Activated CD4-positive, alpha-beta T cell treated with anti-CD3 and anti-CD28 coated beads, Interleukin-2, amount 10 ng/mL, durations not matched to agents 7 days and 5 days (primary cell): Measurements from ENCODE around the gene CACNA2D1. TPM values are rescaled to one million over a fixed set of nuclear protein-coding genes. Genes with fewer than 3 reads are reported as not detected.

Experiments used
- CTCF ChIA-PET: fragments of 350-600 bp; sonication (Branson Sonifier 250); formaldehyde crosslinking; loops from one replicate; lab custom pipeline; 2021; ENCODE audit warnings: antibody characterized with exemption; lab: Charles Lee
- POLR2A ChIA-PET: fragments of 350-600 bp; sonication (Branson Sonifier 250); formaldehyde crosslinking; loops from one replicate; lab custom pipeline; 2021; ENCODE audit warnings: antibody characterized with exemption; lab: Charles Lee
- DNase-seq: peaks from one replicate; pipeline ENCODE4 v3.0.0-alpha.2; 2020
- H3K27ac Mint-ChIP-seq: one replicate; pipeline ENCODE4 v1.8.0; 2021; ENCODE audit warnings: mild to moderate bottlenecking, moderate library complexity, mixed read lengths
- H3K27me3 Mint-ChIP-seq: one replicate; pipeline ENCODE4 v1.8.0; 2021; ENCODE audit warnings: mixed read lengths
- H3K36me3 Mint-ChIP-seq: one replicate; pipeline ENCODE4 v1.8.0; 2021; ENCODE audit warnings: low read depth, mixed read lengths
- H3K4me1 Mint-ChIP-seq: one replicate; pipeline ENCODE4 v1.8.0; 2021; ENCODE audit warnings: mixed read lengths
- H3K4me3 Mint-ChIP-seq: one replicate; pipeline ENCODE4 v1.8.0; 2021; ENCODE audit warnings: mild to moderate bottlenecking, moderate library complexity, mixed read lengths
- H3K9me3 Mint-ChIP-seq: one replicate; pipeline ENCODE4 v1.8.0; 2021; ENCODE audit warnings: mixed read lengths
- total RNA-seq, 2 experiments: library from RNA; stranded (reverse); gene quantifications; one replicate each; pipeline ENCODE4 v1.2.3, GENCODE V29; 2021

The CACNA2D1 gene
- total RNA-seq, 2 experiments from 2014 or later = not detected

GRCh38 chr7:82270870-82271269 is 172.7 kb downstream of the CACNA2D1 start:
- Mint-ChIP-seq H3K27me3 (no peaks in the 10 kb centered on the region), H3K9me3 (no peaks in the 10 kb centered on the region), H3K36me3 (no peaks in the 10 kb centered on the region), H3K4me3 (no peak overlapping the region), H3K27ac (no peak overlapping the region), H3K4me1 (no peaks in the 10 kb centered on the region)
- ChIA-PET CTCF (no interaction called here), POLR2A (no interaction called here)
- no peak for DNase-seq

DNA sequence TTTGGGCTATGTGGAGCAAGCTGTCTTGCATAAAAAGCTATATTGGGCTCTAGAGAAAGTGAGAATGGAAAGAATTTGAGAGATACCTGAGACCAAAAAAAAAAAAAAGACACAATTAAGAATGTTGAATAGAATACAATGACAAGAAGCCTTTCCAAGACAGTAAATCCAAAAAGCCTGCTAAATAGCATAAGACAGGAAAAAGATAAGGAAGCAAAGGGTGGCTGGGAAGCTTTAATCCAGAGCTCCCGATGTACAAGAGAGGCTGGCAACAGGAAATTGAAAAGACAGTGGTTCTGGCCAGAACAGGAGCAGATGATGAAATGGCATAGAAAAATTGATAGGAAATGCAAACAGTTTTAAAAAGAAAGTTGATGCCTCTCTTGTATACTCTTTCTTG is 174.9 kb downstream of the CACNA2D1 start:
- ChIA-PET POLR2A (no interaction called here), CTCF (interaction anchor here (0.6 kb wide), 1 partner anchor 99 kb away, joined by 4 read pairs; no protein-coding TSS in a partner anchor)
- H3K27ac Mint-ChIP-seq = no peak overlapping the region
- no peaks in the 10 kb centered on the region for H3K9me3 Mint-ChIP-seq
- DNase-seq = no peak
- no peaks in the 10 kb centered on the region for H3K27me3 Mint-ChIP-seq
- no peaks in the 10 kb centered on the region for H3K4me1 Mint-ChIP-seq
- no peak overlapping the region for H3K4me3 Mint-ChIP-seq
- no peaks in the 10 kb centered on the region for H3K36me3 Mint-ChIP-seq

GRCh38 chr7:82266081-82266480 is 177.5 kb downstream of the CACNA2D1 start:
- no peak for DNase-seq
- Mint-ChIP-seq H3K36me3 (no peaks in the 10 kb centered on the region), H3K27ac (no peak overlapping the region), H3K27me3 (no peaks in the 10 kb centered on the region), H3K4me1 (no peaks in the 10 kb centered on the region), H3K9me3 (no peaks in the 10 kb centered on the region), H3K4me3 (no peak overlapping the region)
- ChIA-PET POLR2A (no interaction called here), CTCF (no interaction called here)

DNA sequence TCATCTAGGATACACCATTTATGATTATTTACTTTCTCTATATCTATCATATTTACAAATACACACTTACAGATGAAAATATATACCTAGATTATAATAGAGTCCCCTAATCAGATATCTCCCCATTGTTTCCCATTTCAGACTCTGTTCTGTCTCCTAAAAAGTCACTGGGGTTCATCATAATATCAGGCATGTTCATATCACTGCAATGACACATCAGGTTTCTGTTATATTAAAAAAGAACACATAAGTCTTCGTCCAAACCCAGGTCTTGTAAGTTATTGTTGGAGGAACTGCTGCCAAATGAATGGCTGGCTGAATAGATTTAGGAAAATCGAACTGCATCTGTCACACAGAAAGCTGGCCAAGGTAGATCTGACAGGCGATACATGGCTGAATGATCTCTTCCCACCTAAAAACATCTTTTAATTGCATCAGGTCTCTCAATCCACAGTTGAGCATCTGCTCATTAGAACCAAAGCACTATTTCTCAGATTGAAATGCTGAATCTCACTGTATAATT is 178.7 kb downstream of the CACNA2D1 start:
- no peak for DNase-seq
- H3K4me1 Mint-ChIP-seq = no peaks in the 10 kb centered on the region
- no peaks in the 10 kb centered on the region for H3K27me3 Mint-ChIP-seq
- H3K36me3 Mint-ChIP-seq = no peaks in the 10 kb centered on the region
- no peak overlapping the region for H3K27ac Mint-ChIP-seq
- no peaks in the 10 kb centered on the region for H3K9me3 Mint-ChIP-seq
- ChIA-PET CTCF (no interaction called here), POLR2A (no interaction called here)
- H3K4me3 Mint-ChIP-seq = no peak overlapping the region

- H3K27ac Mint-ChIP-seq = no peak overlapping the region
- H3K9me3 Mint-ChIP-seq = no peaks in the 10 kb centered on the region
- no peaks in the 10 kb centered on the region for H3K27me3 Mint-ChIP-seq
- H3K4me1 Mint-ChIP-seq = no peaks in the 10 kb centered on the region
- DNase-seq = no peak
- ChIA-PET POLR2A (no interaction called here), CTCF (no interaction called here)
- H3K36me3 Mint-ChIP-seq = no peaks in the 10 kb centered on the region
- H3K4me3 Mint-ChIP-seq = no peak overlapping the region
These were observed 179.4 kb downstream of the CACNA2D1 start for GRCh38 chr7:82263920-82264782.

DNA sequence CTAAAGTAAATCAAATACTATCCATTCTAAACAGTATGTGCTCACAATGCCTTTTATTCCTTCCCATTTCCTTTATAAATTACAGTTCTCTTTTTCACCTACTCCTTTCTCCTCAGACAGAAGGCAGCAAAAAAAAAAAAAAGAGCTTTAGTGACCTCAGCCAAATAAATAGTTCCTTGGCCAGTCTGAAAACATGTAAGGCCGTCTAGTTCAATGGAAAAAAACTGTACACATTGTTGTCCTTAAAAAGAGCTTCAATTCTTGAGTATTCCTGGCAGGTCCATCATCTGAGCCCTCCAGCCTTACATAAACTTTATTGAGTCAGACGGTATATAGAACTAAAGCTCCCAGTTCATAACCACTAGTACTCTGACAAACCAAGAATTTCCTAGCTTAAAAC is 185.4 kb downstream of the CACNA2D1 start:
- Mint-ChIP-seq H3K4me3 (no peak overlapping the region), H3K4me1 (no peaks in the 10 kb centered on the region), H3K9me3 (no peaks in the 10 kb centered on the region), H3K36me3 (no peaks in the 10 kb centered on the region), H3K27ac (no peak overlapping the region), H3K27me3 (no peaks in the 10 kb centered on the region)
- no peak for DNase-seq
- ChIA-PET CTCF (interaction anchor here (0.6 kb wide), 1 partner anchor 10 kb away, joined by 3 read pairs; no protein-coding TSS in a partner anchor), POLR2A (no interaction called here)

DNA sequence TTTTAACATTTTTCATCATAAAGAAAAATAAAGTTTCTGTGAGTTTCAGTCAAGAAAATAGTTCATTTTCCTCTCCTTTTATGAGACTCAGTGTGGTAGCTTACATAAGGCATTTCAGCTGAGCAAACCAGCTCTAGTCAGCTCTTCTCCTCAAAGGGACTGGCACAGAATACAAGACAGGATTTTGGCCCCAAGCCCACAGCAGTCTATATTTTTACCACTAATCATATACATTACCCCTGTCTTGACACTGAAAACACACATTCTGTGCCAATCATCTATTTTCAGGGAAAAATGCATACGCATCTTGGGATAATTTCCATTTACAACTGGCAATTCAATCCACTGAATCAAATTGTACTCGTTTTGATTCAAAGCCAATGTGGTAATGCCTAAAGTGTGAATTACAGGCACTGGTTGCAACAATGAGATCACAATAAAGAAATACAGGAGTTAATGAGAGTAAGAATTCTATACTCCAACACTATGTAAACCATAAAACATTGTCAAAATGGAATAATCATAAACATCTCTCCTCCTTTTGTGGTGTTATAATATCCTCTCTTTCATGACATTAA is 186.4 kb downstream of the CACNA2D1 start:
- H3K4me3 Mint-ChIP-seq = no peak overlapping the region
- ChIA-PET CTCF (no interaction called here), POLR2A (no interaction called here)
- no peak overlapping the region for H3K27ac Mint-ChIP-seq
- no peaks in the 10 kb centered on the region for H3K36me3 Mint-ChIP-seq
- no peak for DNase-seq
- no peaks in the 10 kb centered on the region for H3K27me3 Mint-ChIP-seq
- H3K9me3 Mint-ChIP-seq = no peaks in the 10 kb centered on the region
- no peaks in the 10 kb centered on the region for H3K4me1 Mint-ChIP-seq

DNA sequence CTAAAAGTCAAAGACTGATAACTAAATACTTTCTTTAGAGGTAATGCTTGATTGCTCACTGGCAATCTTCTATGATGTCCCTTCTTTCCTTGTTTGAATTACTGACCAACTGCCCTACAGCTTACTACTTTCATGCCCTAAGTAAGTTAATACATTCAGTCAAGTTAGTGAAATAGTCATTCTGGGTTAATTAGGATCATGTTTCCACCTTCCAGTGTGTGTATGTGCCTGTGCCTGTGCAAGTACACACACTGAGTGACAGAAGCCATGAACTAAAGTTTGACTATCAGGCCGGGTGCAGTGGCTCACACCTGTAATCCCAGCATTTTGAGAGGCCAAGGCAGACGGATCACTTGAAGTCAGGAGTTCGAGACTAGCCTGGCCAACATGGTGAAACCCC is 187.9 kb downstream of the CACNA2D1 start:
- H3K27me3 Mint-ChIP-seq = no peaks in the 10 kb centered on the region
- H3K9me3 Mint-ChIP-seq = no peaks in the 10 kb centered on the region
- H3K27ac Mint-ChIP-seq = no peak overlapping the region
- H3K36me3 Mint-ChIP-seq = no peaks in the 10 kb centered on the region
- no peaks in the 10 kb centered on the region for H3K4me1 Mint-ChIP-seq
- no peak for DNase-seq
- CTCF ChIA-PET = no interaction called here
- POLR2A ChIA-PET = no interaction called here
- H3K4me3 Mint-ChIP-seq = no peak overlapping the region

- Mint-ChIP-seq H3K27ac (no peak overlapping the region), H3K4me1 (no peaks in the 10 kb centered on the region), H3K27me3 (no peaks in the 10 kb centered on the region), H3K36me3 (no peaks in the 10 kb centered on the region), H3K9me3 (no peaks in the 10 kb centered on the region), H3K4me3 (no peak overlapping the region)
- ChIA-PET CTCF (no interaction called here), POLR2A (no interaction called here)
- DNase-seq = no peak
These were observed 193.0 kb downstream of the CACNA2D1 start for GRCh38 chr7:82250598-82250997.

DNA sequence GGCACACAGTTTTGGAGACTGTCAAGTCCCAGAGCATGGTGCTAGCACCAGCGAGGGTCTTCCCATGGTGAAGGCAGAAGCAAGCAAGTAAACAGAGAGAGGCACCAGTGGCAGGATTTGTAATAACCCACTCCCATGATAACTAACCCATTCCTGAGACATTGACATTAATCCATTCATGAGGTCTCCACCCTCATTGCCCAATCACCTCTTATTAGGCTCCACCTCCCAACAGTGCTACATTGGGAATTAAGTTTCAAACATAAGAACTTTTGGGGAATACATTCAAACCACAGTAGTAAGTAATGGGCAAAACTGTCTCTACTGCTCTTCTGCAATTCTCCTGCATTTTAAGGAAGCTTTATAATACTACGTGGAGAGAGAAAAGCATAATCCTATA is 193.6 kb downstream of the CACNA2D1 start:
- no peaks in the 10 kb centered on the region for H3K9me3 Mint-ChIP-seq
- no peak overlapping the region for H3K4me3 Mint-ChIP-seq
- no peak overlapping the region for H3K27ac Mint-ChIP-seq
- H3K4me1 Mint-ChIP-seq = no peaks in the 10 kb centered on the region
- no peaks in the 10 kb centered on the region for H3K27me3 Mint-ChIP-seq
- ChIA-PET POLR2A (no interaction called here), CTCF (no interaction called here)
- no peaks in the 10 kb centered on the region for H3K36me3 Mint-ChIP-seq
- no peak for DNase-seq

DNA sequence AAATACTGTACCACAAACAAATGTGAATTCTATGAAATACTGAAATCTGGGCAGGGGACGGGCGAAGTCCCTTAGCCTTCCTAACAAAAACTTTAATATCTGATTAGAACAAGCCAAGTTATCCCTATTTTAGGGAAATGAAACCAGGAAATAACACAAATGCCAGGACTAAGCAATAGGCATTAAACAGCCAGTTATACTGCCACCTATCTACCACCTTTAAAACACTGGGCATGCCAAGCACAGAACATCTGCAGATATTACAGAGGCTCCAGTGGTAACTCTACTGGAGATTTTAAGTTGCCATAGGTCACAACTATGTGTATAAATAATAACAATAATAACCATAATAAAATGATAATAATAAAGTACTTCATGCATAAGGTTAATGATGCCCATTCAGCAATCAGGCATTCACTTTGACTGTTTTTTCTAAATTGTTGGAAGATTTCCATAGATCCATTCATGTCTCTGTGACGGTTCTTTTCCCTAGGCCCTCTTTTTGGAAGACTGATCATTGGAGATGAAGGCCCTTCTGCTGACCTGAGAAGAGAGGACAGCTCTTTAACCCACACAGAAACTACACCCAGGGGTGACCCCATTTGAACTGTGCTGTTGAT is 195.7 kb downstream of the CACNA2D1 start:
- no peaks in the 10 kb centered on the region for H3K9me3 Mint-ChIP-seq
- H3K36me3 Mint-ChIP-seq = no peaks in the 10 kb centered on the region
- DNase-seq = no peak
- CTCF ChIA-PET = interaction anchor here (0.6 kb wide), 1 partner anchor 10 kb away, joined by 3 read pairs; no protein-coding TSS in a partner anchor
- H3K4me1 Mint-ChIP-seq = no peaks in the 10 kb centered on the region
- no peaks in the 10 kb centered on the region for H3K27me3 Mint-ChIP-seq
- POLR2A ChIA-PET = no interaction called here
- H3K27ac Mint-ChIP-seq = no peak overlapping the region
- H3K4me3 Mint-ChIP-seq = no peak overlapping the region

DNA sequence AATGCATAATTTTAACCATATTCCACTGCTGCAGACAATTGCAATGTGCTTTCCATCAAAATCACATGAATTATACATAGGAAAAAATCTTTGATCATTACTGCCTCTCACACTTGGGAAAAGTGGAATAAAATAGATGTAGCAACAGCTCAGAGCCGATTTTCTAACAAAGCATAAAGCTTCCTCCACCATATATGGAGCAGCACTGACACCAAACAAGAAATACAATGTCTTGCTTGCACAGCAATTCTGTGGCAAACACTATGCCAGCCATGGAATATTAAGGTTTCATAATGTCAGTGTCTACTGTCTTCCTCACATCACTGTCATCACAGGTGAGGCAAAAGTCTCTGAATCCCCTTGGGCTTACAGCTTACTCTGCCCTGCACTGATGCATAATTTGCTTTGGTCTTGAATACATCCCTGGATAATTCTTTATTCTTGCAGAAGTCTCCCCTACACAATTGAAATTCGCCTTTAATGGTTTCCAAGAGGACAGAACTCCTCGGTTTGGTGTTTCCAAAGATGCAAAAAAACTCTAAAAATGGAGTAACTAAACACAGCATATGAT is 198.5 kb downstream of the CACNA2D1 start:
- H3K27ac Mint-ChIP-seq = no peak overlapping the region
- ChIA-PET CTCF (no interaction called here), POLR2A (no interaction called here)
- no peak overlapping the region for H3K4me3 Mint-ChIP-seq
- H3K27me3 Mint-ChIP-seq = no peaks in the 10 kb centered on the region
- no peaks in the 10 kb centered on the region for H3K9me3 Mint-ChIP-seq
- DNase-seq = no peak
- no peaks in the 10 kb centered on the region for H3K36me3 Mint-ChIP-seq
- H3K4me1 Mint-ChIP-seq = no peaks in the 10 kb centered on the region

- Mint-ChIP-seq H3K36me3 (no peaks in the 10 kb centered on the region), H3K4me3 (no peak overlapping the region), H3K27me3 (no peaks in the 10 kb centered on the region), H3K4me1 (no peaks in the 10 kb centered on the region), H3K9me3 (no peaks in the 10 kb centered on the region), H3K27ac (no peak overlapping the region)
- DNase-seq = no peak
- ChIA-PET CTCF (no interaction called here), POLR2A (no interaction called here)
These were observed 202.2 kb downstream of the CACNA2D1 start for GRCh38 chr7:82241356-82241755.
